ENCODE results near the gene HSD17B14. TPM values are rescaled to one million over a fixed set of nuclear protein-coding genes. Genes with fewer than 3 reads are reported as not detected.

HSD17B14 gene
- total RNA-seq, 1 experiment from 2014 or later: not detected

Small RNAs within 50 kb of the gene (small RNA-seq; reads per million reads assigned to genes)
- gene RNU6-317P: not detected

Other genes starting within 250 kb of the HSD17B14 start
- gene SPACA4, start 229.7 kb downstream of the HSD17B14 start, total RNA-seq (2014; rRNA removed; shearing (Covaris generic)): not detected in 2 replicates
- gene FAM83E, start 221.4 kb downstream of the HSD17B14 start, total RNA-seq (2014; rRNA removed; shearing (Covaris generic)): 1.2 TPM in 1 of 2 replicates, not detected in the other
- 2,830 and 3,901 TPM in 2 replicates for gene RPL18, start 217.3 kb downstream of the HSD17B14 start, total RNA-seq (2014; rRNA removed; shearing (Covaris generic))
- gene SPHK2, start 217.0 kb downstream of the HSD17B14 start, total RNA-seq (2014; rRNA removed; shearing (Covaris generic)): 15.9 and 16.5 TPM in 2 replicates
- 10.3 and 11.1 TPM in 2 replicates for gene DBP, start 199.1 kb downstream of the HSD17B14 start, total RNA-seq (2014; rRNA removed; shearing (Covaris generic))
- 0.77 and 1.4 TPM in 2 replicates for gene CA11, start 190.3 kb downstream of the HSD17B14 start, total RNA-seq (2014; rRNA removed; shearing (Covaris generic))
- gene NTN5, start 163.5 kb downstream of the HSD17B14 start, total RNA-seq (2014; rRNA removed; shearing (Covaris generic)): not detected in 2 replicates
- gene FUT2, start 140.5 kb downstream of the HSD17B14 start, total RNA-seq (2014; rRNA removed; shearing (Covaris generic)): not detected in 2 replicates
- 0.35 TPM in 1 of 2 replicates, not detected in the other for gene MAMSTR, start 116.8 kb downstream of the HSD17B14 start, total RNA-seq (2014; rRNA removed; shearing (Covaris generic))
- not detected in 2 replicates for gene RASIP1, start 95.9 kb downstream of the HSD17B14 start, total RNA-seq (2014; rRNA removed; shearing (Covaris generic))
- gene IZUMO1, start 89.6 kb downstream of the HSD17B14 start, total RNA-seq (2014; rRNA removed; shearing (Covaris generic)): not detected in 2 replicates
- gene FUT1, start 83.8 kb downstream of the HSD17B14 start, total RNA-seq (2014; rRNA removed; shearing (Covaris generic)): 0.10 TPM in 1 of 2 replicates, not detected in the other
- gene FGF21, start 81.0 kb downstream of the HSD17B14 start, total RNA-seq (2014; rRNA removed; shearing (Covaris generic)): not detected in 2 replicates
- 54.2 and 60.6 TPM in 2 replicates for gene BCAT2, start 25.5 kb downstream of the HSD17B14 start, total RNA-seq (2014; rRNA removed; shearing (Covaris generic))
- gene PLEKHA4, start 32.1 kb upstream of the HSD17B14 start, total RNA-seq (2014; rRNA removed; shearing (Covaris generic)): 0.31 TPM in 1 of 2 replicates, not detected in the other
- 44.3 and 49.4 TPM in 2 replicates for gene PPP1R15A, start 35.9 kb upstream of the HSD17B14 start, total RNA-seq (2014; rRNA removed; shearing (Covaris generic))
- not detected in 2 replicates for gene TULP2, start 62.3 kb upstream of the HSD17B14 start, total RNA-seq (2014; rRNA removed; shearing (Covaris generic))
- 107 and 146 TPM in 2 replicates for gene NUCB1, start 63.8 kb upstream of the HSD17B14 start, total RNA-seq (2014; rRNA removed; shearing (Covaris generic))
- 0.57 TPM in 1 of 2 replicates, not detected in the other for gene DHDH, start 97.2 kb upstream of the HSD17B14 start, total RNA-seq (2014; rRNA removed; shearing (Covaris generic))
- 198 and 273 TPM in 2 replicates for gene BAX, start 118.4 kb upstream of the HSD17B14 start, total RNA-seq (2014; rRNA removed; shearing (Covaris generic))
- gene FTL, start 128.8 kb upstream of the HSD17B14 start, total RNA-seq (2014; rRNA removed; shearing (Covaris generic)): 4,284 and 5,930 TPM in 2 replicates
- gene GYS1, start 156.8 kb upstream of the HSD17B14 start, total RNA-seq (2014; rRNA removed; shearing (Covaris generic)): 35.2 and 46.1 TPM in 2 replicates
- 498 and 522 TPM in 2 replicates for gene RUVBL2, start 157.4 kb upstream of the HSD17B14 start, total RNA-seq (2014; rRNA removed; shearing (Covaris generic))
- gene LHB, start 180.6 kb upstream of the HSD17B14 start, total RNA-seq (2014; rRNA removed; shearing (Covaris generic)): not detected in 2 replicates
- gene CGB3, start 187.8 kb upstream of the HSD17B14 start, total RNA-seq (2014; rRNA removed; shearing (Covaris generic)): not detected in 2 replicates
- gene CGB2, start 195.4 kb upstream of the HSD17B14 start, total RNA-seq (2014; rRNA removed; shearing (Covaris generic)): 0.71 TPM in 1 of 2 replicates, not detected in the other
- gene CGB1, start 200.4 kb upstream of the HSD17B14 start, total RNA-seq (2014; rRNA removed; shearing (Covaris generic)): not detected in 2 replicates
- 0.16 and 0.67 TPM in 2 replicates for gene CGB5, start 207.4 kb upstream of the HSD17B14 start, total RNA-seq (2014; rRNA removed; shearing (Covaris generic))
- 5.8 and 11.3 TPM in 2 replicates for gene CGB8, start 212.6 kb upstream of the HSD17B14 start, total RNA-seq (2014; rRNA removed; shearing (Covaris generic))
- 0.10 and 0.61 TPM in 2 replicates for gene CGB7, start 221.3 kb upstream of the HSD17B14 start, total RNA-seq (2014; rRNA removed; shearing (Covaris generic))
- gene NTF4, start 228.3 kb upstream of the HSD17B14 start, total RNA-seq (2014; rRNA removed; shearing (Covaris generic)): not detected in 2 replicates
- not detected in 2 replicates for gene KCNA7, start 236.2 kb upstream of the HSD17B14 start, total RNA-seq (2014; rRNA removed; shearing (Covaris generic))
- gene SNRNP70, start 249.0 kb upstream of the HSD17B14 start, total RNA-seq (2014; rRNA removed; shearing (Covaris generic)): 265 and 348 TPM in 2 replicates